Measurements from ENCODE around the gene OR2H1.
"Not testable (repeated sequence)": the region's sequence is repeated elsewhere in the genome, so short reads cannot be mapped to it uniquely, and the experiment has no call there.

OR2H1 gene

GRCh38 chr6:29456971-29457370 lies at the start of gene OR2H1, which contains the start of gene OR11A1:
TSS of gene OR2H1 (plus strand) at chr6:29457155. CDS start at chr6:29461770, 4,615 bp downstream.
TSS of gene OR11A1 (minus strand) at chr6:29457071. CDS start at chr6:29427641, 29,430 bp downstream.
- no peak for DNase-seq

GRCh38 chr6:29414588-29414987 lies 42.4 kb upstream of the OR2H1 start, which contains the start of gene OR12D1:
TSS of gene OR12D1 (plus strand) at chr6:29414928.
- no peak for DNase-seq

- DNase-seq, result no peak
Measured at GRCh38 chr6:29419516-29419915, 37.4 kb upstream of the OR2H1 start.

DNA sequence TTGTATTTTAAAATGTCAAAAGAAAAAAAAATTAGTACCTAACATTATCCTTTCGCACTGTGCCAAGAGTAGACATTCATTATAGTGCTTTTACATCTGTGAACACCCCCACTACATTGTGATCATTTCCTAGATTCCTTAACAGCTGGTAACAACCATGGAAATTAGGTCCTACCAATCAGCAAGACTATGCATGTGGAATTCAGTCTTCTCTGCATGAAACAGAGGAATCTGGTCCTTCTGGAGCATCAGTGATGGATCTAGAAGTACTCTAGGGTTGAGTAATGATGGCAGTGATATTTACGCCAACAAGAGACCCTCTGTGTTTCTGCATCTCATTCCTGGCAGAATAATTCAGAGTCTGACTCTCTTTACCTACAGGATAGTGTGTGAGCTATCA lies 32.8 kb upstream of the OR2H1 start:
- no peak for DNase-seq

DNA sequence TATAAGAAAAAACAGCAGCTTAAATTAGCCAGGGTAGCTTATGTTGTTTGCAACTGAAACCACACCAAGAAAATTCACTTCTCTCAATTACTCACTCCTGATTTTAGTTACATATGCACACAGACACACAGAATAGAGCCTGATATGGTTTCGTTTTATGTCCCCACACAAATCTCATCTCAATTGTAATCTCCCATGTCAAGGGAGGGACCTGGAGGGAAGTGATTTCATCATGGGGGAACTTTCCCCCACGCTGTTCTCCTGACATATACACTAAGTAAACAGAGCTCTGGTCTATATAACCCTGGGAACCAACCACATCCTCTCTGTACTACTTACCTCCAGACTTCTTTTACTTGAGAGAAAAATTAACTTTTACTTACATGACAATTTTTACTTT lies 32.4 kb upstream of the OR2H1 start:
- DNase-seq, result no peak

DNA sequence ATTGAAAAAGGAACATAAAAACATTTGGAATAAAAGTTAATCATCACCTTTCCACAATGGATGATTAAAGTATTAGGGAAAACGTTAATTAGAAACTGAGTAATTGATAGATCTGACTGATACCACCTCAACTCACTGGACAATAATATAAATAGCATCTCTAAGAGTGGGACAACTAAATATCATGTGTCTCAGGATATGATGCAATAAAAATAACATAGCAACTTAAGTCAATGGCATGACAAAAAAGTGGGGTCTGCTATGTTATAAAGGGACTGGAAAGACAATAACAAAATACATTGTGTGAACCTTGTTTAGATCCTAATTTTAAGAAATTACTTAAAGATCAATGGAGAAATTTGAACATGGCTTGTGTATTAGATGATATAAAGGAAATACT lies 31.9 kb upstream of the OR2H1 start:
- DNase-seq, result no peak

DNA sequence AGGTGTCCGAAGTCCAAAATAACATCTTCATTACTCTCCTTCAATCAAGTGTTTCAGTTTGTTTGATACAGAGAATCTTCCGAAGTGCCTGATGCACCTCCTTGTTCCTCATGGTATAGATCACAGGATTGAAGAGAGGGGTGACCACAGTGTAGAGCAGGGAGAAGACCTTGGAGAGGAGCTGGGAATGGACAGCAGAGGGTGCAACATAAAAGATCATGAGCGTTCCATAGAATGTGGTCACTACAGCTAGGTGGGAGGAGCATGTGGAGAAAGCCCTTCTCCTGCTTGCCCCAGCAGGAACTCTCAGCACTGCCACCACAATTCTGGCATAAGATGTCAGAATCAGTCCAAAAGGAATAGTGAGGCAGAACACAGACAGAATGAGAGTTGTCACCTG lies 30.3 kb upstream of the OR2H1 start:
- no peak for DNase-seq

GRCh38 chr6:29436730-29437129 lies 20.2 kb upstream of the OR2H1 start:
- not testable (repeated sequence) for DNase-seq

- DNase-seq, result no peak
Measured at GRCh38 chr6:29439006-29439405, 17.9 kb upstream of the OR2H1 start, which contains the start of gene OR10C1. TSS of gene OR10C1 (plus strand) at chr6:29439306. CDS start at chr6:29440016, 710 bp downstream.

- no peak for DNase-seq
Measured at GRCh38 chr6:29442719-29443118, 14.2 kb upstream of the OR2H1 start.

DNA sequence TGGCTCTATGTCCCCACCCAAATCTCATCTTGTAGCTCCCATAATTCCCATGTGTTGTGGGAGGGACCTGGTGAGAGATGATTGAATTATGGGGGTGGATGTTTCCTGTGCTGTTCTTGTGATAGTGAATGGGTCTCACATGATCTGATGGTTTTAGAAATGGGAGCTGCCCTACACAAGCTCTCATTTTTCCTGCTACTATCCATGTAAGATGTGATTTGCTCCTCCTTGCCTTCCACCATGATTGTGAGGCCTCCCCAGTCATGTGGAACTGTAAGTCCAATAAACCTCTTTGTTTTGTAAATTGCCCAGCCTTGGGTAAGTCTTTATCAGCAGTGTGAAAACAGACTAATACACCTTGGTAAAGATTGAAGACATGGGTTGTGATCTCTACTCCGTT lies 12.9 kb upstream of the OR2H1 start:
- DNase-seq, result not testable (repeated sequence)

- no peak for DNase-seq
Measured at GRCh38 chr6:29447670-29448069, 9.3 kb upstream of the OR2H1 start.

DNA sequence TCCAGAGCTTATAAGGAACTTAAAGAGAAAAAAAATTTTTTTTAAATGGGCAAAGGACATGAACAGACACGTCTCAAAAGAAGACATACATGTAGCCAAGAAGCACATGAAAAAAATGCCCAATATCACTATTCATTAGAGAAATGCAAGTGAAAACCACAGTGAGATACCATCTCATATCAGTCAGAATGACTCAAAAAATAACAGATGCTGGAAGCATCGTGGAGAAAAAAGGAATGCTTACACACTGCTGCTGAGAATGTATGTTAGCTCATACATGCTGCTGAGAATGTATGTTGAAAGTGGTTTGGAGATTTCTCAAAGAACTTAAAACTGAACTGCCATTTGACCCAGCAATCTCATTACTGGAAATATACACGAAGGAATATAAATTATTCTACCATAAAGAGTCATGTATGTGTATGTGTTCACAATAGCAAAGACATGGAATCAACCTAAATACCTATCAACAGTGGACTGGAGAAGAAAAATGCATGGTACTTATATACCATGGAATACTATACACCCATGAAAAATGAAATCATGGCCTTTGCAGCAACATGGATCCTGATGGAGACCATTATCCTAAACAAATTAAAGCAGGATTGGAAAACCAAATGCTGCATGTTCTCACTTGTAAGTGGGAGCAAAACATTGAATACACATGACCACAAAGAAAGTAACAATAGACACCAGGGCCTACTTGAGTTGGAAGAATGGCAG lies 5.3 kb upstream of the OR2H1 start:
- DNase-seq, result no peak

GRCh38 chr6:29461021-29461814 lies 4.3 kb downstream of the OR2H1 start:
- no peak for DNase-seq

DNA sequence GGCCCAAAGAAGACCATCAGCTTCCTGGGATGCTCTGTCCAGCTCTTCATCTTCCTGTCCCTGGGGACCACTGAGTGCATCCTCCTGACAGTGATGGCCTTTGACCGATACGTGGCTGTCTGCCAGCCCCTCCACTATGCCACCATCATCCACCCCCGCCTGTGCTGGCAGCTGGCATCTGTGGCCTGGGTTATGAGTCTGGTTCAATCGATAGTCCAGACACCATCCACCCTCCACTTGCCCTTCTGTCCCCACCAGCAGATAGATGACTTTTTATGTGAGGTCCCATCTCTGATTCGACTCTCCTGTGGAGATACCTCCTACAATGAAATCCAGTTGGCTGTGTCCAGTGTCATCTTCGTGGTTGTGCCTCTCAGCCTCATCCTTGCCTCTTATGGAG lies 5.1 kb downstream of the OR2H1 start:
- DNase-seq, result no peak

GRCh38 chr6:29465279-29465678 lies 8.3 kb downstream of the OR2H1 start:
- no peak for DNase-seq

GRCh38 chr6:29465801-29466200 lies 8.8 kb downstream of the OR2H1 start:
- no peak for DNase-seq

- DNase-seq, result no peak
Measured at GRCh38 chr6:29466241-29466640, 9.3 kb downstream of the OR2H1 start.

DNA sequence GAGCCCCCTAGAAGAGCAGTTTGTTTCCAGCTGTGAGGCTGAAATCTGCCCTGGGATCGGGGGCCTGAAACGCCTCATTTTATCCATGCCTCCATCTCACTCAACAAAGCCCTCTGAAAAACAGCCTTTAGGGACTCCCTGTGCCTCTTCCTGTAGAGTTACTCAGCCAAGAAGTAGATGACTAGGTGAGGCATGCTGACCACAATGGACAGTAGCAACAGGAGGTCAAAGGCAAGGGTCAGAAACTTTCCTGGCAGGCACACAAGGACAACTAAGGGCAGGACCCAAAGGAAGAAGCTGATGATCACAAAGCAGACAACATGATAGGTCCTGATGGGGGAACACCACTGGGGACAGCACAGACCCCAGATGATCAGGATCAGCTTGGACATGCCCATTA lies 18.0 kb downstream of the OR2H1 start:
- DNase-seq, result no peak

GRCh38 chr6:29477923-29478450 lies 21.0 kb downstream of the OR2H1 start:
- no peak for DNase-seq

- DNase-seq, result no peak
Measured at GRCh38 chr6:29478740-29479139, 21.8 kb downstream of the OR2H1 start.

- no peak for DNase-seq
Measured at GRCh38 chr6:29479560-29479959, 22.6 kb downstream of the OR2H1 start.

- no peak for DNase-seq
Measured at GRCh38 chr6:29483186-29483585, 26.2 kb downstream of the OR2H1 start.

DNA sequence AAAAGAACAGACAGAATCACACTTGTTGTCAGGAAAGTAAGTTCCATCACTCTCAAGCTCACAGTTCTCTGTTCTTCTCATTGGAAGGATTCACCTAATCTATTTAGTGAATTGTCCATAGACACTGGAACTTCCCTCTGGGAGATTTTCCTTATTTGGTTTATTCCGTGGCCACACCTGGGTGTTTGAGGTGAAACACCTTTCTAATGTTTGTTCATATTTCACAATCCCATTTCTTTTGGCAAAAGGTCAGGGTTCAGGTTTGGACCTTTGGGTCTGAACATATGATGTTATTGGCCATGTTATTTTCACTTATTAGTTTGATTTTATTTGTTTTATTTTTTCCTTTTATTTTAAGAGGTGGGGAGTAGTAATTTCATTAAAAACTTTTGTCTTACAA lies 26.8 kb downstream of the OR2H1 start:
- DNase-seq, result no peak

All from femur (tissue), 1 donor.